SW 1271 (cell line): ENCODE results near the gene WAC.
"Not testable (repeated sequence)": the region's sequence is repeated elsewhere in the genome, so short reads cannot be mapped to it uniquely, and the experiment has no call there.

Experiments used
- DNase-seq, 2 experiments: peaks; one replicate each; lab custom pipeline; 2025; lab: John Stamatoyannopoulos, UW

Gene WAC

DNA sequence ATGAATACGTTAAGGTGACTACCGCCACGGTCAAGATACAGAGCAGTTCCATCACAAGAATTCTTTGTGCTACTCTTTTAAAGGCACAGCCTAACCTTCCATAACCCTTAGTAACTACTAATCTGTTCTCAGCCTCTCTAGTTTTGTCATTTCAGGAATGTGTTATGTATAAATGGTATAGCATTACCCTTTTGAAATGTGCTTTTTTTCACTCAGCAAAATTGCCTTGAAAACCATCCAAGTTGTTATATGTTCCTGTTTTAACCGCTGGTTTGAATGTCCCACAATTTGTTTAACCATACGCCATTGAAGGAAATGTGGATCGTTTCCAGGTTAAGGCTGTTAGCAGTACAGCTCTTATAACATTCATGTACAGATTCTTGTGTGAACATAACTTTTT is 32.0 kb downstream of the WAC start:
- DNase-seq, result no peak

- DNase-seq, result no peak
Observed at GRCh38 chr10:28566458-28567015, 33.6 kb downstream of the WAC start.

GRCh38 chr10:28569506-28570159 is 36.7 kb downstream of the WAC start:
- DNase-seq, result no peak

DNA sequence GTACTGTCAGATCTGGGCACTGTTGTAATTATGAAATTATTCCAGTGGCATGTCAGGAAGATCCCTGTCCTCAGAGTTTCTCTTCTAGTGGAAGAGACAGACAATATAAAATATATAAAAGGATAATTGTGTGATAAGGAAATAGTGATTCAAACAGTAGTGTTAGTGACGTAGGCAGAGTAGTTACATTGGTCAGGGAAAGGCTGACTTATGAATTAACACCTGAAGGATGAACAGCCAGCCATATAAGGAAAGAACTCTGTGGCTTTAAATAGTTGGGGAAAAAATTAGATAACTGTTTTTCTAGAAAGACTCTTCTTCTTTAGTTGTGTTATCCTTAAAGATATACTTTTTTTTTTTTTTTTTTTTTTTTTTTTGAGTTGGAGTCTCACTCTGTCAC is 37.7 kb downstream of the WAC start:
- no peak for DNase-seq

- DNase-seq, result no peak
Observed at GRCh38 chr10:28571265-28571664, 38.3 kb downstream of the WAC start.

- DNase-seq, result not testable (repeated sequence)
Observed at GRCh38 chr10:28574214-28574613, 41.3 kb downstream of the WAC start.

DNA sequence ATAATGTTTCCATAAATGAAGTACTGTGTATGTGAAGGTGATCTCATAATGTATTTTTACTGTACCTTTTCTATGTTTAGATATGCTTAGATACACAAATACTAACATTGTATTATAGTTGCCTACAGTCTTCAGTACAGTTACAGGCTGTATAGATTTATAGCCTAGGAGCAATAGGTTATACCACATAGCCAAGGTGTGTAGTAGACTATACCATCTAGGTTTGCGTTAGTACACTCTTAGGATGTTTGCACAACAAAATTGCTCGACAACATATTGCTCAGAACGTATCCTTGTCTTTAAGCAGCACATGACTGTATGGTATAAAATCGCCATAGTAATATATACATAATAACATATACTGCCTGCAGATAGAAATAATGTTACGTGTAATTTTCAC is 42.9 kb downstream of the WAC start:
- no peak for DNase-seq

DNA sequence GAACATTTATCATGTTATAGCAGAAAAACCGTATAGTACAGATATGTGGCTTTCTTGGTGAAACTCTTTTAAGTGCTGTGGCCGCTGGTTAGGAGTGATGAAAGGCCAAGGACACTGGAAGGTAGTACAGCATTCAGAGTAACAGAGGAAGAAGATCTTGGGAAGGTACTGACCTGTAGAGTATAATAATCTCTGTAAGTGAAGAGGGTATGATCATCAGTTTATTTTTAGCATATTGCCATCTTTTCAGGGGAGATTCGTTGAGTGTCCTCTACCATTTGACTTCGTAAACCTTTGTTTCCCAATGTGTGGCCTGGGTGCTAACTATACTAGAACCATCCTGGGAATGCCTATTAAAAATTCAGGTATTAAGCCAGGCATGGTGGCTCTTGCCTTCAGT is 44.6 kb downstream of the WAC start:
- no peak for DNase-seq

DNA sequence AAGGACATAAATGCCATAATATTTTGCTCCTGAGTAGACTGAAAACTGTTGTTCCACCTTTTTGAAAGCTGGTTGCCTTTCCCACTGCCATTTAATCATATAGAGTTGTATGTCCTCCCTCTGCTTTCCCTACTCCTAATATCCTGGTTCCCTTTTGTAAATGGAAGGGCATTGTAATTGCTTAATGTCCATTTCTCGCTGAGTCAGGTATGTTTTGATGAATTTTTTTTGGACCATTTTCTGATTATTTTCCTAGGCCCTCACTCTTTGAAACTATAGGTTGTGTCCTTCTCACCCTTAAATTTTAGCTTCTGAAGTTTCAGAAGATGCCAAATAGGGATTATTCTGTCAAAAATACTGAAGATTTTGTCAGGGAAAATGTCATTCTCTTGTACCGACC is 45.5 kb downstream of the WAC start:
- no peak for DNase-seq

DNA sequence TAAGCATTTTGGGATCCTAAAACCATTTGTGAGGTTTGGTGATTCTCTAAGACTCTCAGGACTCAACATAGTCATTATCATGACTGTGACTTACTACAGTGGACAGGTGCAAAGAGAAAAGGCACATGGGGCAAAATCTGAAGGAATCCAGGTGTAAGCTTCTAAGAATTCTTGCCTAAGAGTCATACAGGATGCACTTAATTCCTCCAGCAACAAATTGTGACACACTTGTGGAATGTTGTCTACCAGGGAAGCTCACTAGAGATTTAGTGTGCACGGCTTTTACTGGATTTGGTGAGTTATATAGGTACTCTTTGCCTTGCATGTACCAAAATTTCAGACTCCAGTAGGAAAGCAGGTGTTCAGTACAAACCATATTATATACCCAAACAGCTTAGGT is 47.9 kb downstream of the WAC start:
- no peak for DNase-seq

- DNase-seq, result no peak
Observed at GRCh38 chr10:28581916-28582315, 49.0 kb downstream of the WAC start.

GRCh38 chr10:28585076-28585475 is 52.2 kb downstream of the WAC start:
- no peak for DNase-seq

- DNase-seq, result no peak
Observed at GRCh38 chr10:28586176-28586575, 53.3 kb downstream of the WAC start.

DNA sequence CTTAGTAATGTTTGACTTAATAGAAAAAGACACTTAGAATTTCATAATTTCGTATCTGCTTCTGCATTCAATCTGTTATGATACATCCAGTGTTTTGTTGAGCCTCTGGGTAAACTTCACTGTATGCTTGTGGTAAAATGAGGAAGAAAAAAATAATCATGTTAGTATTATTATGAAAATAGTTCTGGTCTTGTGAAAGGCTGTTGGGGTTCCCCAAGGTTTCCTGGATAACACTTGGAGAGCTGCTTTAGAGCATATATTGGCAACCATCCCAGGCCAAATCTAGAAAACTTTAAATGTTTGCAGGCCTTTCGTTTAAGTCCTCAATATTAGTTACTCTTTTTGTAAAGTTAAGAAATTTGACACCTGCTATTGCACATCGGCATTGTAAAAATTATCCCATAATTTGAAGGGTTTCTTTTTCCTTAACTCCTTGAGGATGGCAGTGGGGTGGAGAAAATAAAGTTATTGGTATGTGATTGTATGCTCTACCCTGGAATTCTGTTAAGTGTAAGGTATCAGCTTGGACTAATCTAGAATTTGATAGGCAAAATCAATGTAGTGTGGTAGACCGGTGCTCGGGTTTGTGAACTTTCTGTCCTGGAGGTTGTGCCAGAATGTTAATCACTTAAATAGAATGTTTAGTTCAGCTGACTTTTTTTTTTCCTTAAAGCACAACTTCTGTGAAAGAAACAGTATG is 54.5 kb downstream of the WAC start:
- DNase-seq, result no peak

DNA sequence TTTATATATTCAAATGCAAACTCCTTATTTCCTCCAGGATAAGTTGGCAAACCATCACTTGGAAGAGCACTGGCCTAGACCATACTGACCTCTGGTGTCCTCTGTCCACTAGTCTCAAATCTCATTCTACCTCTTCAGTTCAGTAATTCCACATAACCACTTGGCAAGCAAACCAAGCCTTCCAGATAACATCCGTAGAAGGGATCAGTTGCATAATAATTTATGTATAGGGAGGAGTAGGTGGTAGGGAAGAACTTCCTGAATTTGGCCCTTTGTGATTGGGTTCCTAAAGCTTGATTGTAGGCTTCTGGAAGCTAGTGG is 55.0 kb downstream of the WAC start:
- peak; percentile 13 to 78 for DNase-seq

DNA sequence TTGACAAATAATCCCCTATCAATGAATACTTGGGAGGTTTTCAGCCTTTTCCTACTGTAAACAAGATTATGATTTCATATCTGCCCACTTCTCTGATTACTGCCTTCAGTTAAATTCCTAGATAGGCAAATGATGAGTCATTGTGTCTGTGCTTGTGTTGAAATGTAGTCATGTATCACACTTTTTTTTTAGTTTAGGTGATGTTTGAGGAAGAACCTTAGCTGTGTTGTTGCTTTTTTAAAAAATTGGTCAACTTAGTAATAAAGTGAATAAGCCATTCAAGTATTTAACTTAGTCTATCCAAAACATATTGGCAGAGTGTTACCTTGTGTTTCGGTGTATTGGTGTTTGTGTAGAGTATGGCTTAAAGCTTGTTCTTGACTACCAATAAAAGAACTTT is 60.0 kb downstream of the WAC start:
- DNase-seq, result peak; percentile 40 to 90

- no peak for DNase-seq
Observed at GRCh38 chr10:28593811-28594210, 60.9 kb downstream of the WAC start.

DNA sequence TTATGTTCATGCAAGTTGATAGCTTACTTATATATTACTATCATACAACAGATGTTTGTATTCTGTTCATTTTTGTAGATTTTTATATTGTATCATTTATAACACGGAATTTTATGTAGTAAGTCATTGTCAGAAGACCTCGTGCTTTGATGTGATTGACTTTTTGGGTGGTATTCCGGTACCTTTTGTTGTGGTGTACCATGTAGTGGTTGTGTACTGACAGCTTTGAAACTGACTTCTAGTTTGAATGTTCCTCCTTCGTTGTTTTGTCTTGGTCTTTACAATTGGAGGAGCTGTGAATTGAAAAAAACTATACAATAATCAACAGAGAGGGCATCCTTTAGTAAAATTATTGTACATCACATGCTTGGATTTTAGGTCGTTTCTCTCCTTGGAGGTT is 61.5 kb downstream of the WAC start:
- DNase-seq, result no peak

GRCh38 chr10:28595613-28596012 is 62.7 kb downstream of the WAC start:
- no peak for DNase-seq

DNA sequence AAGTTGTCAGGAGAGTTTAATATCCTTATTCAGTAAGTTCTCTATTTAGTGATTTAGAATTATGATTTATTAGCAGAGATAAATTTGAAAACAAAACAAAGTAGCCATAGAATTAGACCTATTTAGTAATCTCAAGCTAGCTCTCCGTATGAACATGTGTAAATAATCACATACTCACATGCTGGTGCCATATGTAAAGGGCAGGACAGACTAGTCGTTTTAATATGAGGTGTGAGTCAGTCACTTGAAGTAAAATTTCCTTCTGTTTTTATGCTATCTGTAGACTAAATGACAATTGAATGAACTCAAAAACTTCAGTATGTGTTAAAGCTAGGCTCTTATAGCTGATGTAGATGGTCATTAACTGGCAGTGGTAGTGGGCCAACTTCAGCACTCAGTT is 67.1 kb downstream of the WAC start:
- no peak for DNase-seq

- DNase-seq, result no peak
Observed at GRCh38 chr10:28601012-28601411, 68.1 kb downstream of the WAC start.

DNA sequence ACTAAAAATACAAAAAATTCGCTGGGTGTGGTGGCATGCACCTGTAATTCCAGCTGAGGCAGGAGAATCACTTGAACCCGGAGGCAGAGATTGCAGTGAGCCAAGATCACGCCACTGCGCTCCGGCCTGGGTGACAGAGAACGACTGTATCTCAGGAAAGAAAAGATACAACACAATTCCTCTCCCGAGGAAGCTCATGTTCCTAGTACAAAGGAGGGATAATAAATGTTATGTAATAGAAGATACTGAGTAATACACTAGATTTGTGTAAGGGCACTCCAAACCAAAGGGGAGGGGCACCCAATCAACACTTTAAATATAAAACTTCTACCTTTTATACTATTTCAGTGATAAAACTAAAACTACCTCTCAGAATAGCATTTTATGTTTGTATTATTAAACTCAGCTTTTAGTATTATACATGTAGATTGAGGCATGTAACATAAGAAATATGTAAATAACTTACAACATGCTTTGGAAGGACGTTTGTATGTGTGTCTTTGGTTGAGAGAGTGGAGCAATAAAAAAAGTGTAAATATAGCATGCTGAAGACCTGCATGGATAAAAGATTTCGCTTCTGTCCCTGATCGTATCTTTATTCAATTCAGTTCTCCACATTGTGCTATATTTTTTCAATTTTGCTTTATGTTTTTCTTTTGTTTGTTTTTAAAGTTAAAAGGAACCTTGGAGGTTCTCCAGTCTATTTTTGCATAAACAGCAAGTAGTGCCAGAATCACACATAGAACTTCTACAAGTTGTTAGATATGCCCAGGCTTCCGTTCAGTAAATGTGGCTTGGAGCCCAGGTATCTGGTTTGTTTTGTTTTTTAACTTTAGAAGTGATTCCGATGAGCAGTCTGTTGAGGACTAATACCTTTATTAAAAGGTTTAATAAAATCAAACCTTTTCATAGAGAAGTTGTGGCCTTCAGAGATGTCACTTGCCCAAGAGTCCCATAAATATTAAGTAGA is 71.9 kb downstream of the WAC start:
- no peak for DNase-seq

GRCh38 chr10:28606568-28606967 is 73.7 kb downstream of the WAC start:
- DNase-seq, result no peak
